ENCODE results near the gene WDFY3. TPM values are rescaled to one million over a fixed set of nuclear protein-coding genes. Genes with fewer than 3 reads are reported as not detected.

The WDFY3 gene
- total and polyA plus RNA-seq, 9 of the 15 experiments (the other 6 are each of a cell fraction or from before 2014, with no cell fraction given) = 0.58 to 13.5 (median 9.4) TPM

- Histone ChIP-seq H3K4me3 (no peak overlapping the region), H3K9me3 (replicated peaks; ENCODE audit: control insufficient read depth, insufficient read depth, low read depth, low read length) (no peaks in the 10 kb centered on the region), H2AFZ (ENCODE audit: low read depth, low read length) (no peak overlapping the region), H3K4me2 (ENCODE audit: insufficient read depth, low read length) (no peak overlapping the region), H3K27me3 (ENCODE audit: control insufficient read depth in 2 of 2, insufficient read depth in 2 of 2, low read length in 2 of 2) (no peaks in the 10 kb centered on the region), H3K27ac (ENCODE audit: extremely low read depth, low read depth, low read length) (no peak overlapping the region), H3K9ac (ENCODE audit: insufficient read depth in 1 of 2, low read depth in 2 of 2, low read length in 2 of 2) (no peak overlapping the region), H4K20me1 (replicated peaks; ENCODE audit: control insufficient read depth, insufficient read depth, low read length) (no peaks in the 10 kb centered on the region), H3K9me1 (ENCODE audit: control insufficient read depth, insufficient read depth, low read length) (no peaks in the 10 kb centered on the region), H3K79me2 (ENCODE audit: control insufficient read depth, insufficient read depth, low read length) (no peaks in the 10 kb centered on the region), H3K4me1 (replicated peaks in 1 of 2; ENCODE audit: control insufficient read depth in 2 of 2, insufficient read depth in 2 of 2, low read length in 2 of 2) (no peaks in the 10 kb centered on the region), H3K36me3 (ENCODE audit: control insufficient read depth, insufficient read depth, low read length) (no peaks in the 10 kb centered on the region)
- no peak for FAIRE-seq
- no peak for ATAC-seq
- intact Hi-C loops (cut with micrococcal nuclease) (no loop called here), in situ Hi-C loops (cut with MboI) (no loop called here)
- ChIA-PET POLR2A (no interaction called here), CTCF (ENCODE audit: low intra/inter-chr PET ratio) (no interaction called here)
- DNase-seq (ENCODE audit: extremely low read depth in 1 of 4, low spot score in 3 of 4) = no peak
- no peak for TF ChIP-seq RAD51 (IDR thresholded peaks at IDR 0.05; ENCODE audit: borderline replicate concordance, low read depth)
- TF ChIP-seq CXXC5 (CRISPR knock-in tag; IDR thresholded peaks at IDR 0.05) = no peak
- no peak for TF ChIP-seq HMGXB4 (CRISPR knock-in tag; IDR thresholded peaks at IDR 0.05)
- no peak for TF ChIP-seq ZNF121 (CRISPR knock-in tag; conservative IDR thresholded peaks at IDR 0.05)
- no peak for TF ChIP-seq TRIM28 (IDR thresholded peaks at IDR 0.05)
- no TSS peak for BruUV-seq (replicated peaks)
- WGBS (ENCODE audit: insufficient coverage, low coverage, missing lambda C conversion rate) = 31% methylated on average over 2 of the region's 2 CpGs
Measured at GRCh38 chr4:84912741-84913140, 53.7 kb downstream of the WDFY3 start.

GRCh38 chr4:84908876-84909275, 57.6 kb downstream of the WDFY3 start:
- BruUV-seq (replicated peaks) = no TSS peak
- in situ Hi-C loops (cut with MboI) = no loop called here
- TF ChIP-seq ZNF518B (CRISPR knock-in tag; IDR thresholded peaks at IDR 0.05) (no peak), NFIC (IDR thresholded peaks at IDR 0.05) (no peak), ELF2 (CRISPR knock-in tag; IDR thresholded peaks at IDR 0.05) (no peak), NR2F6 (CRISPR knock-in tag; IDR thresholded peaks at IDR 0.05) (no peak), BHLHE40 (IDR thresholded peaks at IDR 0.05; ENCODE audit: low read length) (no peak), ZNF253 (CRISPR knock-in tag; conservative IDR thresholded peaks at IDR 0.05) (no peak), ERF (CRISPR knock-in tag; IDR thresholded peaks at IDR 0.05) (no peak), ZNF668 (CRISPR knock-in tag; IDR thresholded peaks at IDR 0.05) (no peak)

More at GRCh38 chr4:84908876-84909275, 57.6 kb downstream of the WDFY3 start:
- Histone ChIP-seq H3K79me2 (ENCODE audit: control insufficient read depth, insufficient read depth, low read length) (no peaks in the 10 kb centered on the region), H3K9ac (ENCODE audit: insufficient read depth in 1 of 2, low read depth in 2 of 2, low read length in 2 of 2) (no peak overlapping the region), H3K4me1 (replicated peaks in 1 of 2; ENCODE audit: control insufficient read depth in 2 of 2, insufficient read depth in 2 of 2, low read length in 2 of 2) (no peaks in the 10 kb centered on the region), H3K4me2 (ENCODE audit: insufficient read depth, low read length) (no peak overlapping the region), H3K9me1 (ENCODE audit: control insufficient read depth, insufficient read depth, low read length) (no peaks in the 10 kb centered on the region), H3K27me3 (ENCODE audit: control insufficient read depth in 2 of 2, insufficient read depth in 2 of 2, low read length in 2 of 2) (no peaks in the 10 kb centered on the region), H2AFZ (ENCODE audit: low read depth, low read length) (no peak overlapping the region), H4K20me1 (replicated peaks; ENCODE audit: control insufficient read depth, insufficient read depth, low read length) (no peaks in the 10 kb centered on the region), H3K27ac (ENCODE audit: extremely low read depth, low read depth, low read length) (no peak overlapping the region), H3K4me3 (no peak overlapping the region), H3K36me3 (ENCODE audit: control insufficient read depth, insufficient read depth, low read length) (no peaks in the 10 kb centered on the region), H3K9me3 (replicated peaks; ENCODE audit: control insufficient read depth, insufficient read depth, low read depth, low read length) (no peaks in the 10 kb centered on the region)
- no peak for FAIRE-seq
- no peak for ATAC-seq
- no peak for DNase-seq (ENCODE audit: extremely low read depth in 1 of 4, low spot score in 3 of 4)
- WGBS (ENCODE audit: insufficient coverage, low coverage, missing lambda C conversion rate) = 32% methylated on average over 4 of the region's 4 CpGs
- intact Hi-C loops (cut with micrococcal nuclease) = no loop called here
- CTCF ChIA-PET (ENCODE audit: low intra/inter-chr PET ratio) = no interaction called here
- POLR2A ChIA-PET = interaction anchor here (0.6 kb wide), 1 partner anchor 740 kb away, joined by 4 read pairs; no protein-coding TSS in a partner anchor
